HEK293T (cell line): Measurements from ENCODE around the gene DGAT2.

ENCODE experiments used
- CTCF ChIA-PET: fragments of 350-600 bp; formaldehyde crosslinking; extraction: SDS; loops from one replicate; lab custom pipeline; 2021; ENCODE audit warnings: antibody characterized with exemption, inconsistent platforms; lab: Yijun Ruan, JAX
- POLR2A ChIA-PET: fragments of 350-600 bp; formaldehyde crosslinking; extraction: SDS; loops from one replicate; lab custom pipeline; 2020; ENCODE audit warnings: antibody characterized with exemption, inconsistent platforms; lab: Yijun Ruan, JAX
- DNase-seq: peaks from one replicate; pipeline ENCODE4 v3.0.0; 2012; ENCODE audit warnings: mixed read lengths; ENCODE audit errors: extremely low spot score
- ARNT ChIP-seq: fragments of 450-650 bp; IDR thresholded peaks from 2 replicates; pipeline ENCODE4 v1.6.1; 2017; ENCODE audit warnings: mild to moderate bottlenecking
- BHLHE40 ChIP-seq: fragments of 450-650 bp; IDR thresholded peaks from 2 replicates; pipeline ENCODE4 v1.6.1; 2016; ENCODE audit warnings: mild to moderate bottlenecking, moderate library complexity, borderline replicate concordance
- CTBP1 ChIP-seq: fragments of 450-650 bp; IDR thresholded peaks from 2 replicates; pipeline ENCODE4 v1.6.1; 2016; ENCODE audit warnings: borderline replicate concordance
- ELF4 ChIP-seq: fragments of 450-650 bp; IDR thresholded peaks from 2 replicates; pipeline ENCODE4 v1.6.1; 2017; ENCODE audit warnings: antibody characterized with exemption
- FOXA1 ChIP-seq: fragments of 450-650 bp; IDR thresholded peaks from 2 replicates; pipeline ENCODE4 v1.6.1; 2016; ENCODE audit warnings: mild to moderate bottlenecking
- FOXK2 ChIP-seq: fragments of 450-650 bp; IDR thresholded peaks from 2 replicates; pipeline ENCODE4 v1.6.1; 2016; ENCODE audit warnings: mild to moderate bottlenecking
- FOXM1 ChIP-seq: fragments of 450-650 bp; IDR thresholded peaks from 2 replicates; pipeline ENCODE4 v1.6.1; 2017; ENCODE audit warnings: mild to moderate bottlenecking, borderline replicate concordance
- HDGF ChIP-seq: fragments of 450-650 bp; IDR thresholded peaks from 2 replicates; pipeline ENCODE4 v1.6.1; 2017; ENCODE audit warnings: antibody characterized with exemption, borderline replicate concordance
- L3MBTL2 ChIP-seq: fragments of 450-650 bp; conservative IDR thresholded peaks from 2 replicates; pipeline ENCODE4 v1.6.1; 2016; ENCODE audit warnings: mild to moderate bottlenecking
- LEF1 ChIP-seq: fragments of 450-650 bp; IDR thresholded peaks from 2 replicates; pipeline ENCODE4 v1.6.1; 2017; ENCODE audit warnings: mild to moderate bottlenecking, borderline replicate concordance
- NFRKB ChIP-seq: fragments of 450-650 bp; IDR thresholded peaks from 2 replicates; pipeline ENCODE4 v1.6.1; 2016; ENCODE audit warnings: mild to moderate bottlenecking, moderate library complexity
- SP1 ChIP-seq: fragments of 450-650 bp; IDR thresholded peaks from 2 replicates; pipeline ENCODE4 v1.6.1; 2017
- SUZ12 ChIP-seq: fragments of 450-650 bp; IDR thresholded peaks from 2 replicates; pipeline ENCODE4 v1.6.1; 2016; ENCODE audit warnings: mild to moderate bottlenecking
- TARDBP ChIP-seq: fragments of 450-650 bp; IDR thresholded peaks from 2 replicates; pipeline ENCODE4 v1.6.1; 2016
- ZNF384 ChIP-seq: fragments of 450-650 bp; IDR thresholded peaks from 2 replicates; pipeline ENCODE4 v1.6.1; 2016
- TF ChIP-seq, protein P1 (sequence below): fragments of 450-650 bp; IDR thresholded peaks from 2 replicates; pipeline ENCODE4 v1.6.1; 2016

DGAT2 gene

DNA sequence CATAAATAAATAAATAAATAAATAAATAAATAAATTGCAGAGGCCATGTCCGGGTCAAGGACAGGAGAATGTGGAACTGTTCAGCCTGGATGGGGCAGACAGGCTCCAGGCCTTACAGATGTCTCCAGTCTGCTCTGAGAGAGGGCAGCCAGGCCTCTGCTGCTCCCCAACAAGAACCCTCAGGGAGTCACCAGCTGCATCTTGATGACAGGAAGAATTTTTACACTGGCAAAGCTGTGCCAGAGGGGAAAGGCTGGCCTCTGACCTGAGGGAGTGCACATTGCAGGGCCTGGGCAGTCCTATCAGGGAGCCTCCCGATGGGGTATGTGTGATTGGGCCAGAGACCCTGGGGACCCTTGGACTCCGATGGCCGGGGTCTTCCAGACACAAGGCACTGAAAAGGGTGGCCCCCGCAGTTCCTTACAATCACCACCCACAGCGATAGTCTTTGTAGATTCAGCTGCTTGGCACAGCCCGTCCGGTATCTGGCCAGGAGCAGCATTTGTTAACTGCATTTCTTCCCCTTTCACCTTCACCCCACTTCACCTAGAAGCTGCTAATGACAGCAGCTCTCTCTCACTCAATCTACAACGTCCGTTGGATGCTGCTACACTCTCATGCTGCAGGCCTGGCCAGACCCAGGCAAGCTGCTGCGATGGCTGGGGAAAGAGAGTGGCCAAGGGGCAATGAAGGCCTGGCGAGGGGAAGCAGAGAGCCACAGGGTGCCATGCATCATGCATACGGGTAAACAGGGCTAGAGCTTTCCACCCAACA lies 42.8 kb upstream of the DGAT2 start:
- ChIA-PET CTCF (interaction anchor here (0.5 kb wide), 1 partner anchor 131 kb away, joined by 3 read pairs; no protein-coding TSS in a partner anchor), POLR2A (no interaction called here)

DNA sequence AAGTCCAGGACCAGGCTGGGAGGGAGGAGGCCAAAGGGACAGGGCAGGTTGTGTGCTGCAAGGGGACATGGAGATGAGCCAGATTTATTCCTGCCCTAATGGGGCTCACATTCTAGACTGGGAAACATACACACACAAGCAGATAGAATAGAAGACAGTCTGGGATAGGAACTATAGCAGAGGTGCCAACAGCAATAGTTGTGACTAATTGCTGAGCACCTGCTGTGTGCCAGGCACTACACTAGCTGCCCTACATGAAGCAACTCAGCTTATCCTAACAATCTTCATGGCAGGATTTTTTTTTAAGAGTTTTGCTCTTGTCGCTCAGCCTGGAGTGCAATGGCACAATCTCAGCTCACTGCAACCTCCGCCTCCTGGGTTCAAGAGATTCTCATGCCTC lies 39.6 kb upstream of the DGAT2 start:
- POLR2A ChIA-PET: no interaction called here
- no peak for TF ChIP-seq ZNF384
- no peak for TF ChIP-seq TARDBP
- TF ChIP-seq, protein P1, sequence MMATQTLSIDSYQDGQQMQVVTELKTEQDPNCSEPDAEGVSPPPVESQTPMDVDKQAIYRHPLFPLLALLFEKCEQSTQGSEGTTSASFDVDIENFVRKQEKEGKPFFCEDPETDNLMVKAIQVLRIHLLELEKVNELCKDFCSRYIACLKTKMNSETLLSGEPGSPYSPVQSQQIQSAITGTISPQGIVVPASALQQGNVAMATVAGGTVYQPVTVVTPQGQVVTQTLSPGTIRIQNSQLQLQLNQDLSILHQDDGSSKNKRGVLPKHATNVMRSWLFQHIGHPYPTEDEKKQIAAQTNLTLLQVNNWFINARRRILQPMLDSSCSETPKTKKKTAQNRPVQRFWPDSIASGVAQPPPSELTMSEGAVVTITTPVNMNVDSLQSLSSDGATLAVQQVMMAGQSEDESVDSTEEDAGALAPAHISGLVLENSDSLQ: no peak
- TF ChIP-seq BHLHE40: no peak
- TF ChIP-seq ARNT: no peak
- TF ChIP-seq LEF1: no peak
- TF ChIP-seq L3MBTL2: no peak
- no peak for TF ChIP-seq HDGF
- TF ChIP-seq ELF4: no peak
- no peak for TF ChIP-seq SUZ12
- CTCF ChIA-PET: no interaction called here
- no peak for DNase-seq

More for the DNA sequence above, 42.8 kb upstream of the DGAT2 start:
- TF ChIP-seq SP1: no peak
- no peak for TF ChIP-seq NFRKB
- TF ChIP-seq FOXM1: no peak
- TF ChIP-seq FOXK2: no peak
- TF ChIP-seq FOXA1: no peak
- no peak for TF ChIP-seq CTBP1
- DNase-seq: no peak

DNA sequence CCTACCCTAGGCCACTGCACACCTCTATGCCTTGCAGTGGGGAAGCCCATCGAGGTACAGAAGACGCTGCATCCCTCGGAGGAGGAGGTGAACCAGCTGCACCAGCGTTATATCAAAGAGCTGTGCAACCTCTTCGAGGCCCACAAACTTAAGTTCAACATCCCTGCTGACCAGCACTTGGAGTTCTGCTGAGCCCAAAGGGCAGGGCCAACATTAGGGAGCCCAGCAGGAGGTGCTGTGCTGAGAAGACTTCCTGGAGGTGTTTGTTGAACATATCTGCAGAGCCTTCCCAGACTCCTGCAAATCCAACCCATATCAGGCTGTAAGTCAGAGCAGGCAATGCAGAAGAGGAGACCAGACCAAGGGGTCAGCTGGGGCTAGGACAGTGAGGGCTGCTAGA lies 37.5 kb upstream of the DGAT2 start:
- TF ChIP-seq BHLHE40 (no peak), FOXK2 (no peak), TARDBP (no peak), LEF1 (no peak), NFRKB (no peak), SP1 (no peak), FOXA1 (no peak), L3MBTL2 (no peak), HDGF (no peak), ELF4 (no peak), FOXM1 (no peak)
- no peak for DNase-seq
- ChIA-PET CTCF (no interaction called here), POLR2A (no interaction called here)

DNA sequence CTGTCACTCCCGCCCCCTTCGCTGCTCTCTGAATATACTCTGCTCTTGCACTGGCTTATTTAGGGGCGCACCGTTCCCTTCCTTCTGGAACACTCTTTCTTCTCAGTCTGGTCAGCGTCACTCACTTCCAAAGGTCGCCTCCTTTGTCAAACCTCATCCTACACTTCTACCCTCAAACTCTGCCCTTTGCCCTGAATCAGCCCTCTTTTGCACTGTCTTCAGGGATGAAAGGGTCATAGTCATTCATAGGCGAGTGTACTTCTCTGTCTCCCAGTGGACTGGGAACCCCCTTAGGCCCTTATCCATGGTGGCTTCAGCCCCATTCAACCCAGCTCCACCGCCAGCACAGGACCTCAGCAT lies 35.5 kb upstream of the DGAT2 start:
- POLR2A ChIA-PET: no interaction called here
- TF ChIP-seq, protein P1: no peak
- TF ChIP-seq HDGF: no peak
- no peak for TF ChIP-seq CTBP1
- TF ChIP-seq LEF1: no peak
- TF ChIP-seq L3MBTL2: no peak
- TF ChIP-seq NFRKB: no peak
- TF ChIP-seq FOXK2: no peak
- no peak for TF ChIP-seq SP1
- TF ChIP-seq FOXA1: no peak
- no peak for TF ChIP-seq TARDBP
- TF ChIP-seq BHLHE40: no peak
- no peak for TF ChIP-seq ELF4
- TF ChIP-seq FOXM1: no peak
- no peak for TF ChIP-seq SUZ12
- TF ChIP-seq ZNF384: no peak
- no peak for TF ChIP-seq ARNT
- CTCF ChIA-PET: no interaction called here
- DNase-seq: no peak

DNA sequence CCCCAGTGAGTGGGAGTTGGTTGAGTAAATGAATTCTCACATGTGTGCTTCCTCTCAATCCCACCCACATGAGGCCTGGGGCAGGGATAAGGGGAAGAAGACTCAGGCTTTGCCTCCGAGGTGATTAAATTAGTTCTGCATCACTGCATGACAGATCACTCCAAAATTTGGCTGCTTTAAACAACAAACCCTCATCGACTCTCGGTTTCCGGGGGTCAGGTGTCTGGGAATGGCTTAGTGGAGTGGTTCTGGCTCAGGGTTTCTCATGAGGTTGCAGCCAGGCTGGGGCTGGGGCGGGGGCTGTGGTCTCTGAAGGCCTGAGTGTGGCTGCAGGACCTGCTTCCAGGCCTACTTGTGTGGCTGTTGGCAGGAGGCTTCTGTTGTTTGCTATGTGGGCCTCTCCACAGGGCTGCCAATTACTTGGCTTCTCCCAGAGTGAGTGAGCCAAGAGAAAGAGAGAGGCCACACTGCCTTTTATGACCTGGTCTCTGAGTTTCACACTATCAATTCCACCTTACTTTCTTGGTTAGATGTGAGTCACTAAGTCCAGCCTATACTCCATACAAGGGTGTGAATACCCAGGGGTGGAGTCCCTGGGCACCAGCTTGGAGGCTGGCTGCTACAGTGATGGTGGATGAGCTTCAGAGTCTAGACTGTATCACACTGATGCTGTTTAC lies 35.0 kb upstream of the DGAT2 start:
- DNase-seq: no peak
- ChIA-PET CTCF (no interaction called here), POLR2A (no interaction called here)
- TF ChIP-seq SUZ12: no peak
- TF ChIP-seq TARDBP: no peak
- TF ChIP-seq FOXA1: no peak
- no peak for TF ChIP-seq LEF1
- no peak for TF ChIP-seq FOXM1
- no peak for TF ChIP-seq HDGF
- TF ChIP-seq L3MBTL2: no peak
- no peak for TF ChIP-seq ZNF384
- no peak for TF ChIP-seq FOXK2
- TF ChIP-seq ARNT: no peak
- no peak for TF ChIP-seq ELF4
- TF ChIP-seq BHLHE40: no peak
- TF ChIP-seq SP1: no peak
- no peak for TF ChIP-seq CTBP1

DNA sequence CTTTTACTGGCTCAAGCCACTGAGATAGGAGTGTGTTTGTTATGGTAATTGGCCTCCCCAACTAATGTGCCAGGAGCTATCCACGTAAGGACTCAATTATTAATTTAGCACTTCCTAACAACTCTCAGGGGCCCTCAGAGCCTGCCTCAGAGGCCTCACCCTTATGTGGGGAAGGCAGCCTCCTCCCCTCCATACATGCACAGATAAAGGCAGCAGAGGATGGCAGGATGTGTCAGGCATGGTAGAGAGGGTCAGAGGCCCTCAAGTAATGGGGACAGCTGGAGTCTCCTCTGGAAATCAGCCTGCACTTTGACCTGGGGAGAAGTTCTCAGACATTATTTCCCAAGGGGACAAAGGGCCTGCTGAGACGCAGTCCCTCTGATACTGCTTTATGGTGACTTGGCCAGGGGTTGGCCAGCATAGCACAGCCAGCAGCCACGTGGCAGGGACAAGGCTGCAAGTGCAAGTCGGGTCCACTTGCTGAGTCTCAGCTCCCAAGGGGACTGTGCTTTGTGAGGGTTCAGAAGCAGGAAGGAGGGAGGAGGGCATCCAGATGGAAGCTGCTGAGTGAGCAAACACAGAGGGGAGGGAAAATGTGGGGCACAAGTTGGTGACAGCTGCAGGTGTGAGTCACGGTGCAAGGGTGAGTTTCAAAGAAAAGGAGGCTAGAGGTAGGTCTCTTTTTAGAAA lies 33.9 kb upstream of the DGAT2 start:
- CTCF ChIA-PET: no interaction called here
- no peak for TF ChIP-seq FOXM1
- no peak for TF ChIP-seq FOXK2
- no peak for TF ChIP-seq SP1
- TF ChIP-seq FOXA1: no peak
- no peak for TF ChIP-seq ARNT
- TF ChIP-seq ELF4: no peak
- TF ChIP-seq SUZ12: no peak
- TF ChIP-seq, protein P1: no peak
- TF ChIP-seq LEF1: no peak
- POLR2A ChIA-PET: no interaction called here
- no peak for DNase-seq
